ENCODE measurements around the gene PCNX4. TPM values are rescaled to one million over a fixed set of nuclear protein-coding genes. Genes with fewer than 3 reads are reported as not detected.

PCNX4 gene
- total RNA-seq, 1 donor from 2014 or later, result 56.0 TPM

GRCh38 chr14:60214415-60215126 lies 122.8 kb downstream of the PCNX4 start:
- no peaks in the 10 kb centered on the region for H3K36me3 Mint-ChIP-seq (ENCODE audit: unreplicated experiment)
- H3K4me3 Mint-ChIP-seq (ENCODE audit: unreplicated experiment), result no peak overlapping the region
- no peaks in the 10 kb centered on the region for H3K9me3 Mint-ChIP-seq (ENCODE audit: unreplicated experiment)
- H3K27me3 Mint-ChIP-seq (ENCODE audit: unreplicated experiment), result peaks cover 24% of the 10 kb centered on the region
- TF ChIP-seq CTCF (IDR thresholded peaks at IDR 0.05), result no peak
- no peak overlapping the region for H3K27ac Mint-ChIP-seq (ENCODE audit: unreplicated experiment)
- no peak for DNase-seq (ENCODE audit: extremely low spot score, unreplicated experiment)
- H3K4me1 Mint-ChIP-seq (ENCODE audit: unreplicated experiment), result no peaks in the 10 kb centered on the region

GRCh38 chr14:60215127-60215444 lies 123.4 kb downstream of the PCNX4 start:
- Mint-ChIP-seq H3K36me3 (ENCODE audit: unreplicated experiment) (no peaks in the 10 kb centered on the region), H3K27me3 (ENCODE audit: unreplicated experiment) (peaks cover 24% of the 10 kb centered on the region), H3K4me3 (ENCODE audit: unreplicated experiment) (no peak overlapping the region), H3K9me3 (ENCODE audit: unreplicated experiment) (no peaks in the 10 kb centered on the region), H3K4me1 (ENCODE audit: unreplicated experiment) (no peaks in the 10 kb centered on the region), H3K27ac (ENCODE audit: unreplicated experiment) (no peak overlapping the region)
- DNase-seq (ENCODE audit: extremely low spot score, unreplicated experiment), result no peak
- TF ChIP-seq CTCF (IDR thresholded peaks at IDR 0.05), result no peak

GRCh38 chr14:60215520-60216420 lies 124.0 kb downstream of the PCNX4 start:
- Mint-ChIP-seq H3K4me3 (ENCODE audit: unreplicated experiment) (no peak overlapping the region), H3K27ac (ENCODE audit: unreplicated experiment) (no peak overlapping the region), H3K27me3 (ENCODE audit: unreplicated experiment) (peaks cover 24% of the 10 kb centered on the region), H3K36me3 (ENCODE audit: unreplicated experiment) (no peaks in the 10 kb centered on the region), H3K4me1 (ENCODE audit: unreplicated experiment) (no peaks in the 10 kb centered on the region), H3K9me3 (ENCODE audit: unreplicated experiment) (no peaks in the 10 kb centered on the region)
- no peak for TF ChIP-seq CTCF (IDR thresholded peaks at IDR 0.05)
- no peak for DNase-seq (ENCODE audit: extremely low spot score, unreplicated experiment)

GRCh38 chr14:60217713-60218112 lies 126.0 kb downstream of the PCNX4 start:
- H3K27ac Mint-ChIP-seq (ENCODE audit: unreplicated experiment), result no peak overlapping the region
- DNase-seq (ENCODE audit: extremely low spot score, unreplicated experiment), result no peak
- H3K9me3 Mint-ChIP-seq (ENCODE audit: unreplicated experiment), result no peaks in the 10 kb centered on the region
- no peaks in the 10 kb centered on the region for H3K36me3 Mint-ChIP-seq (ENCODE audit: unreplicated experiment)
- no peaks in the 10 kb centered on the region for H3K4me1 Mint-ChIP-seq (ENCODE audit: unreplicated experiment)
- H3K27me3 Mint-ChIP-seq (ENCODE audit: unreplicated experiment), result peaks cover 13% of the 10 kb centered on the region
- H3K4me3 Mint-ChIP-seq (ENCODE audit: unreplicated experiment), result no peak overlapping the region
- no peak for TF ChIP-seq CTCF (IDR thresholded peaks at IDR 0.05)

Other genes starting within 250 kb of the PCNX4 start
- not detected in 2 replicates for gene RTN1, start 221.1 kb upstream of the PCNX4 start, total RNA-seq
- not detected in 2 replicates for gene LRRC9, start 171.8 kb upstream of the PCNX4 start, total RNA-seq
- 45.5 and 49.1 TPM in 2 replicates for gene DHRS7, start 73.5 kb downstream of the PCNX4 start, total RNA-seq
- gene PPM1A, start 157.3 kb downstream of the PCNX4 start, total RNA-seq, result 44.5 and 45.2 TPM in 2 replicates